Mucosa of stomach (tissue), 1 donor: ENCODE measurements around the gene DPH5.
"Not testable (repeated sequence)": the region's sequence is repeated elsewhere in the genome, so short reads cannot be mapped to it uniquely, and the experiment has no call there.

Experiments
- H3K27me3 ChIP-seq: one replicate; pipeline ENCODE4 v1.7.0; 2013; ENCODE audit warnings: mild to moderate bottlenecking, low read length; ENCODE audit not compliant: control insufficient read depth, insufficient read depth
- H3K36me3 ChIP-seq: one replicate; pipeline ENCODE4 v1.7.0; 2013; ENCODE audit warnings: low read length; ENCODE audit not compliant: control insufficient read depth, insufficient read depth
- H3K4me1 ChIP-seq: one replicate; pipeline ENCODE4 v1.7.0; 2013; ENCODE audit warnings: mild to moderate bottlenecking, low read length; ENCODE audit not compliant: control insufficient read depth, insufficient read depth
- H3K4me3 ChIP-seq: one replicate; pipeline ENCODE4 v1.7.0; 2013; ENCODE audit warnings: low read length
- H3K9ac ChIP-seq: one replicate; pipeline ENCODE4 v1.7.0; 2013; ENCODE audit warnings: mild to moderate bottlenecking, low read length, moderate library complexity
- H3K9me3 ChIP-seq: one replicate; pipeline ENCODE4 v1.7.0; 2013; ENCODE audit warnings: mild to moderate bottlenecking, low read length, moderate library complexity; ENCODE audit not compliant: control insufficient read depth
- donor health status: Pancreatic carcinoma.

The DPH5 gene

DNA sequence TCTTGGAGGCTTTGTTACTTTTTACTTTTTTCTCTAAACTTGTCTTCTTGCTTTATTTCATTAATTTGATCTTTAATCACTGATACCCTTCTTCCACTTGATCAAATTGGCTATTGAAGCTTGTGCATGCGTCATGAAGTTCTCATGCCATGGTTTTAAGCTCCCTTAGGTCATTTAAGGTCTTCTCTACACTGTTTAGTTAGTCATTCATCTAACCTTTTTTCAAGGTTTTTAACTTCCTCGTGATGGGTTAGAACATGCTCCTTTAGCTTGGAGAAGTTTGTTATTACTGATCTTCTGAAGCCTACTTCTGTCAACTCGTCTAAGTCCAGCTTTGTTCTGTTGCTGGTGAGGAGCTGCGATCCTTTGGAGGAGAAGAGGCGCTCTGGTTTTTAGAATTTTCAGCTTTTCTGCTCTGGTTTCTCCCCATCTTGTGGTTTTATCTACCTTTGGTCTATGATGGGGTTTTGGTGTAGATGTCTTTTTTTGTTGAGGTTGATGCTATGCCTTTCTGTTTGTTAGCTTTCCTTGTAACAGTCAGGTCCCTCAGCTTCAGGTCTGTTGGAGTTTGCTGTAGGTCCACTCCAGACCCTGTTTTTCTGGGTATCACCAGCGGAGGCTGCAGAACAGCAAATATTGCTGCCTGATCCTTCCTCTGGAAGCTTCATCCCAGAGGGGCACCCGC, 76.7 kb downstream of the DPH5 start:
- H3K36me3 ChIP-seq, H3K27me3 ChIP-seq, H3K4me1 ChIP-seq, H3K4me3 ChIP-seq, H3K9me3 ChIP-seq, H3K9ac ChIP-seq: not testable (repeated sequence)

DNA sequence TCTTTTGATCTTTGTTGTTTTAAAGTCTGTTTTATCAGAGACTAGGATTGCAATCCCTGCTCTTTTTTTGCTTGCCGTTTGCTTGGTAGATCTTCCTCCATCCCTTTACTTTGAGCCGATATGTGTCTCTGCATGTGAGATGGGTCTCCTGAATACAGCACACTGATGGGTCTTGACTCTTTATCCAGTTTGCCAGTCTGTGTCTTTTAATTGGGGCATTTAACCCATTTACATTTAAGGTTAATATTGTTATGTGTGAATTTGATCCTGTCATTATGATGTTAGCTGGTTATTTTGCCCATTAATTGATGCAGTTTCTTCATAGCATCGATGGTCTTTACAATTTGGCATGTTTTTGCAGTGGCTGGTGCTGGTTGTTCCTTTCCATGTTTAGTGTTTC, 77.8 kb downstream of the DPH5 start:
- not testable (repeated sequence) for H3K4me1 ChIP-seq, H3K27me3 ChIP-seq, H3K9ac ChIP-seq, H3K36me3 ChIP-seq, H3K9me3 ChIP-seq, H3K4me3 ChIP-seq

DNA sequence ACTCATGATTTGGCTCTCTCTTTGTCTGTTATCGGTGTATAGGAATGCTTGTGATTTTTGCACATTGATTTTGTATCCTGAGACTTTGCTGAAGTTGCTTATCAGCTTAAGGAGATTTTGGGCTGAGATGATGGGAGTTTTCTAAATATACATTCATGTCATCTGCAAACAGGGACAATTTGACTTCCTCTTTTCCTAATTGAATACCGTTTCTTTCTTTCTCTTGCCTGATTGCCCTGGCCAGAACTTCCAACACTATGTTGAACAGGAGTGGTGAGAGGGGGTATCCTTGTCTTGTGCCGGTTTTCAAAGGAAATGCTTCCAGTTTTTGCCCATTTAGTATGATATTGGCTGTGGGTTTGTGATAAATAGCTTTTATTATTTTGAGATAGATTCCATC, 79.5 kb downstream of the DPH5 start:
- H3K36me3 ChIP-seq, H3K9ac ChIP-seq, H3K9me3 ChIP-seq, H3K4me1 ChIP-seq, H3K27me3 ChIP-seq, H3K4me3 ChIP-seq: not testable (repeated sequence)

DNA sequence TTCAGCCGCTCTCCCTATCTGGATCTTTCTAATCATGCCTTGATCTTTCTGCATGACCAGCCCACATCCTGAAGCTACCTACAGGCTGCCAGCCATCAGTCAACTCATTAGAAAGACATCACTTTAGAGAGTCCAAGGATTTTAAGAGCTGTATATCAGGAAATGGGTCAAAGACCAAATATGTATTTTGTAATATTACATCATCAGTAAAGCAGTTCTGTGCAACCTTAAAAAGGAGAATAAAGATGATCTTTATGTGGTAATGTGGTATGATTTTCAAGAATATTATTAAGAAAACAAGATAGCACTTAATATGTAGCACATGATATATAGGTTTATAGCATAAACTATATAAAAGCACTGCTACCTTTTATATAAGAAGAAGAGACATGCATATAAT, 82.1 kb downstream of the DPH5 start:
- no peak overlapping the region for H3K9ac ChIP-seq
- H3K27me3 ChIP-seq, result no peaks in the 10 kb centered on the region
- no peaks in the 10 kb centered on the region for H3K9me3 ChIP-seq
- H3K4me1 ChIP-seq, result no peaks in the 10 kb centered on the region
- no peaks in the 10 kb centered on the region for H3K36me3 ChIP-seq
- no peak overlapping the region for H3K4me3 ChIP-seq

DNA sequence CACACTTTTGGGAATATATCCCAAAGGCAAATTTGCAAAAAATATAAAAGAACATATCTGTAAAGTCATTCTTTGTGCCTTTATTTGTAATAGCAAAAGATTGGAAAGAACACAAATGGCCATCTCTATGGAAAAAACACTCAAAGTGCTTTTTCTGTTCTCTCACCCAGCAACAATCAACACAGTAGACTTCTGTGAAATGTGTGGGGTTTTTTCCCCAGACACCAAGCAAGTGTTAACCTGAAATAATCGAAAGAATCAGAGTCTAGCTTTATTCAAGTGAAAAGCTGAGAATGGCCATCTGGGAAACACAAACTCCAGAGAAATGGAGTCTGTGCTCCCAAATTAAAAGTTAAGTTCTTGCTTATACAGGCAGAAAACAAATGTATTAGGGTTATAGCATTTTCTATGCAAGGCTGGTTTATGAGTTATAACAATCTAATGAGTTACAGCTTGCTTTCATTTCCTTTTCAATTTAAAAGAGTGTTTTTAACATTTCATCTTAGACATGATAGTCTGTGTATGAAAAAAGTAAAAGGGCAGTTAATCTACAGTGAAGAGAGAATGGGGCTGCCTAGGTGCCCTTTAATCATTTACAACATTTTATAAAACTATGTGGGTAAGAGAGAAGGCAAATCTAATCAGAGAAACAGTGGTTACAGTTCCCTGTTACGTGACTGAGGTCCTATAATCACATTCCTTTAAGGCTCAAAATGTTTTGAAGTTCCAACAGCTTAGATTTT, 83.1 kb downstream of the DPH5 start:
- no peaks in the 10 kb centered on the region for H3K9me3 ChIP-seq
- no peak overlapping the region for H3K9ac ChIP-seq
- H3K27me3 ChIP-seq, result no peaks in the 10 kb centered on the region
- H3K4me3 ChIP-seq, result no peak overlapping the region
- no peaks in the 10 kb centered on the region for H3K4me1 ChIP-seq
- no peaks in the 10 kb centered on the region for H3K36me3 ChIP-seq

DNA sequence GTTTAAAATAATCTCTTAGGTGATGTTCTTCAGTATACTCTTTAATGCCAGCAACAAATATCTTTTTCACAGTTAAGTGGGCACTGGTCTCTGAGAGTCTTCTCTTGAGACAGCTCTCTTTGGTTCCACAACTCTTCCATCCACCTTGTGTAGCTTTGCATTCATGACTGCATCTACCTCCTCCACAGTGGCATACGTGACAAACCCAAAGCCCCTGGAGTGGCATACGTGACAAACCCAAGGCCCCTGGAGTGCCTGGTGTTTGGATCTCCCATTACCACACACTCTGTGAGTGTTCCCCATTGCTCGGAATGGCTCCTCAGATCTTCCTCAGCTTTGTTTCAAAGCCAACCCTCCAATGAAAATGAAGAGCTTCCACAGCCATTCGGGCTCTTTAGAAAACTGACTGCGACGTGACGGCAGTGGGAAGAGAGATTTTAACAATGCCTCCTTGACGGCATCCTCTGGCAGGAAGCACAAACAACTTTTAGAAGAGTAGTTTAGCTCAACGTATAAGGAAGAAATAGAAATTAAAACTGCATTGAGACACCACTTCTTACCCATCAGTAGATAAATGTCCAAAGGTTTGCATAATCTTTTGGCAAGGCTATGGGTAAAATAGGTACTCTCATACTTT, 83.9 kb downstream of the DPH5 start:
- Histone ChIP-seq H3K4me1 (no peaks in the 10 kb centered on the region), H3K36me3 (no peaks in the 10 kb centered on the region), H3K9me3 (no peaks in the 10 kb centered on the region), H3K4me3 (no peak overlapping the region), H3K9ac (no peak overlapping the region), H3K27me3 (no peaks in the 10 kb centered on the region)

DNA sequence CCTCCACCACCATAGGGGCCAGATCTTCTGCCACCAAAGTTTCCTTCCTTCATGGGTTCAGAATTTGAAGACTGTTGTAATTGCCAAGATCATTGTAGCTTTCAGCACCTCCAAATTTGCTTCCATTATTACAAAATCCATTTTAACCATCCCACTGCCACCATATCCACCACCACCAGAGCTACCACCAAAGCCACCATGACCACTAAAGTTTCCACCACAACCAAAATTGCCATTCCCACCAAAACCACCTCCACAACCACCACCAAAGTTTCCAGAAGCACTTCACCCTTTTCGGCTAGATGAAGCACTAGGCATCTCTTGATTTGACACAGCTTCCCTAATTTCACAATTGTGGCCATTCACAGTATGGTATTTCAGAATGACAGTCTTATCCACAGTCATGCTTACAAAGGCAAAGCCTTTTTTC, 84.5 kb downstream of the DPH5 start:
- Histone ChIP-seq H3K4me3 (no peak overlapping the region), H3K9me3 (no peaks in the 10 kb centered on the region), H3K36me3 (no peaks in the 10 kb centered on the region), H3K9ac (no peak overlapping the region), H3K27me3 (no peaks in the 10 kb centered on the region), H3K4me1 (no peaks in the 10 kb centered on the region)
